ENCODE results near the gene CCDC141.

CCDC141 gene

DNA sequence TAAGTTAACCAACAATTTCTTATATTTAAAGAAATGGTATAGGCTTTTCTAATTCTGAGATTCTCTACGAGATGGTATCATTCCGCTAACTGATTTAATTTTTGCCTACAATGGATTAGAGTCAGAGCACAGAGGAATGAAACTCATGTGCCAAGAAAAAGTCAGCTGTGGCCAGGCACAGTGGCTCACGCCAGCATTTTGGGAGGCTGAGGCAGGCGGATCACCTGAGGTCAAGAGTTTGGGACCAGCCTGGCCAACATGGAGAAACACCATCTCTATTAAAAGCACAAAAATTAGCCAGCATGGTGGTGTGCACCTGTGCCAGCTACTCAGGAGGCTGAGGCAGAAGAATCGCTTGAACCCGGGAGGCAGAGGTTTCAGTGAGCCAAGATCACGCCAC lies 225.8 kb downstream of the CCDC141 start:
- DNase-seq, result no peak

DNA sequence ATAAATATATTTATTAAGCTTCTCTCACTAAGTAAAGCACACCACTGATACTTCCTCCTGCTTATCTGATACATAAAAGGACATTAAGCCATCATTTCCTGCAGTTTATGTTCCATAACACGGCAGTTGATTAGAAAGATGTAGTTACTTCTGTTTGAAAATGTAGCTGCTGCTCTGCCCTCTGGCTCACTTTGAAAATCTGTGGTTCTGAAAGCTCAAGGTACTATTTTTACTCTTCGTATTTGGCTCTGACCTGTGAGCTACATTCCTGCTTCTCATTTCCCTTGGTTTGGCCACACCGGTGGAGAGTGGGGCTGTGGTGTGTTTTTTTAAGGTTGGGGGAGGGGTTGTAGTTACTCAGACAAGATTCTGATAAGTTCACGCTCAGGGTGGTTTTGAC lies 229.9 kb downstream of the CCDC141 start:
- no peak for DNase-seq

DNA sequence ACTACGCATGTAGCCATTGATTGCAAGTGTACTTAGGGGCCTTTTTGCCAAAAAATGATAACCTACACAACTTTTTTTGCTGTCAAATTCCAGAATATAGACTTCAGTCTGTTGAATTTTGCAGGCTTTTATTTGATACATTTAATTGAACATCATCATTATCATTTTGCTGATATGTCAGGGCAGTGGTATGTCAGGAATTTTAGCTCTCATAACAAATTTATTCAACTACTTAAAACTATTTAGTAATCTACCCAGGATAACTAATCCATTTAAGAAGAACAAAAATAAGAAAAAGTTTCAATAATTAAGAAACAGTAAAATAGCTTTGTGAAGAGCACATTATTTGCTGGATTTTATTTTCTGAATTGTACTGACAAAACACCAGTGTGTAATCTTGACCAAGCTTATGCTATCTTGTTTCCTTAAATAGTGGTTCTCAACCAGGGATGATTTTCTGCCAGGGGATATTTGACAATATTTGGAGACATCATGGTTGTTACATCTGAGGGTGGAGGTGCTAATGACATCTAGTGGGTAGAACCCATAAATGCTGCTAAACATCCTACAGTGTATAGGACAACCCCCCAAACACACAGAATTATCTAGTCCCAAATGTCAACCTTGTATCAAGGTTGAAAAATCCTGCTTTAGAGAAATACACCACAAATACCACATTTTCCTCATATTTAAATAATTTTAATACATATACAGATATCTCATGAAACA lies 230.6 kb downstream of the CCDC141 start:
- DNase-seq, result no peak

DNA sequence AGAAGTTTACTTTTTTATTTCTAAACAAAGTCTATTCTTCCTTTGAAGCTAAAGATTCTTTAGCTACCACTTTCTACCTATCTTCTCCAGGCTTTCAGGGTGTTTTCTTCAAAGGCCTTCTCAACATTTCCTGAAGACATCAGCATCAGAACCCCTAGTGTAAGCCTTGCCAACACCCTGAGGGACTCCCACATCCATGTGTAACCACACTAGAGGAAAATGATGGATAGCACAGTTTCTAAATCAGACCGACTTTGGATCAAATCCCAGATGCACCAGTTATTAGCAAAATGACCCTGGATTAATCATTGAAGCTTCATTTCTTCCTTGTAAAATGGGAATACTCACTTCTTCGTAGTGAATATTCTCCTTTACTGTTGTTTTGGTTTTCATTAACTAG lies 238.0 kb downstream of the CCDC141 start:
- no peak for DNase-seq

DNA sequence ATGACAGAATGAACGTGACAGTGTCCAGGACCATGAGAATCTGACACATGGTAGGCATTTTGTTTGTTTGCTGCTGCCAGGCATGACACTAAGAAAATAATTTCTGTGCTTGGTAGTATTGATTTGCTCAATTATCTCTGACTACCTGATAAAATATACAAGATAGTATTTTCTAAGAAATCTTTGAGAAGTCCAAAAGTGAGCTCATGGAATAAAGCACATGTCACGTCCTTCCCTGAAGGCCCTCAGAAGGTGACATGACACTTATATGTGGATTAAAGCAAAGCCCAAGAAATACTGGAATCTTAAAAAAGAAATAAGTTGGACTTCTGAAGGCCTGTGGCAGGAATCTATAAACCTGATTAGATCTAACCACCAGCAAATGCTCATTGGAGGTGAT lies 238.9 kb downstream of the CCDC141 start:
- no peak for DNase-seq

DNA sequence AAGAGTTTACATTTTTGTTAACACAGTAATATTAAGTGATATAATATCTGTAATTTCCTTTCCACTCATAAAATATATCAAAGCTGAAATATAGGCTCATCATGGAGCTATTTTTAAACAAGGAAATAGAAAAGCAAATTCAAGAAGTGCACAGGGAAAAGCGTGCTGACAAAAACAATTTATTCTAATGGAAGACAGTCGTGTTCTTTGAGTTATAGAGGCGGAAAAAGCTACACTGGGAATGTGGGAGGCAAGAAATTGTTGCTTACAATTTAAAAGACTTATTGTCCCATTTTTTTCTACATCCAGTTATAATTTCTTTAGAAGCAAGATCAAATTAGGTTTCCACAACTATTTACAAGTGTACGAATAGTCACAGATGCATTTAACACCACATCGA lies 239.5 kb downstream of the CCDC141 start:
- no peak for DNase-seq

DNA sequence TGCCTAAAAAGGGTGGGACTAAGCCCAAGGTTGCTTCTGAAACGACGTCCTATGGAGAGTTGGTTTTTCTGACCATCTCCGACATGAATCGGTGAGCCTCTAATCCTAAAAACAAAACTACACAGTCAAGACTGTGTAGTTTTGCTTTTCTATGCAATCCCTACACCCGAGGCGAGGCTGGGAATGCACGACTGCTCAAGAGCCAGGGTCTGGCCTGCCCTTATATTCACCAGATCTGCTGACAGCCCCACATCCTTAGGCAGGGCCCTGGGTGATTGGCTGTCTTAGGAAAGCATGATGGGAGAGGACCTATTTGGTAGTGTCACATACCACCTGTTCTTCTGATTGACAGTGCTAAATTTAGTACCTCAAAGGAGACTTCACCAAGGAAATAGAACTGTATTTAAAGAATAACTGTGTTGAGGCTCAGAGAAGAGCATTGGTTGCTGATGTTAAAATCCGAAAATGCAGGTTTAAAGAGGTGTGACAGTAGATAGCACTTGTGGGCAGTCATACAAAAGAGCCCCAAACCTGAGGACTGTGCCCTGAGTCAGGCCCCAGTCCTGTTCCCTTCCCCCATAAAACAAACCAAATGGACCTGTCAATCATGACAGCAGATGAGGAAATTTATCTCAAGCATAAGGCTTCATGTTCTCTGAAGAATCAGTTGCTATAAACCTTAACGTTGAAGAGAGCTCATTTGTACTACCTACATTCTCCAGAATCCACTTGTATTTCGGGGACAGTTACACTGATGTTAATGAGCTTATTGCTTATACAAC lies 242.5 kb downstream of the CCDC141 start, which contains the start of gene TTN:
Gene TTN (minus strand): TSS at position 197 of the 782 bp plus-strand sequence. CDS start 2,781 bp downstream, outside the sequence.
- DNase-seq, result no peak

DNA sequence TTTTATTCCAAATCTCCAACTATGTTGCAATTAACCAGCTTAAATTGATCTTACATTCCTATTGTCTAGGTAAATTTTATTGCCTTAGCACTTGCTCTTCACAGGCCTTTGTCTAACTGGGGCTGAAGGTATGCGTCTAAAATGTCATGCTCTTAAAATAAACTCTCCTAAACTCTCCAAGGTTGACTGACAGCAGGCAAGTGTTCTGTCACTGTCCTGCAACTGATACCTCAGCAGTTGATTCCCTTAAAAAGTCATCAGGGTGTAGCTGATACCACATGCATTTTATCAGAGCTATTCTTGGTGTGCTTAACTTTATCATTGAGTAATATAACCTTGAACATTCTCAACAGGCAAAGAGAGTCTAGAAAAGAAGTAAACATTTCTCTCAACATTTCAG lies 243.4 kb downstream of the CCDC141 start:
- no peak for DNase-seq

DNA sequence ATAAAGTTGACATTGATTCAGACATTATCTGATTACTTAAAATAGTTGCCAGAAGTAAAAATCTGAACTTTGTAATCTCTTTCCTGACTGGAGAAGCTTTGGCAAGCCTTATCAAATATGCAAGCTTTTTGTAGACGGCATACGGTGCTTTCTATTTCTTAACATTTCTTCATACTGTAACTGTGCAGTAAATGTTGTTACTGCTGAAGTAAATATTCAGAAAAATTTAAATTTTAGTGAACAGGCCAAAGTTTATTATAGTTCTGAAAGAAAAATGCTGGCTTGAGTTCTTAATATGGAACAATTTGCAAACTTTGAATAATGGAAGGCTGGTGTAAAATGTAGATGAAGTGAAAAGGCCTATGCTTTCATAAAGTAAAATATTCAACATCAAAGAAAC lies 244.5 kb downstream of the CCDC141 start:
- no peak for DNase-seq

DNA sequence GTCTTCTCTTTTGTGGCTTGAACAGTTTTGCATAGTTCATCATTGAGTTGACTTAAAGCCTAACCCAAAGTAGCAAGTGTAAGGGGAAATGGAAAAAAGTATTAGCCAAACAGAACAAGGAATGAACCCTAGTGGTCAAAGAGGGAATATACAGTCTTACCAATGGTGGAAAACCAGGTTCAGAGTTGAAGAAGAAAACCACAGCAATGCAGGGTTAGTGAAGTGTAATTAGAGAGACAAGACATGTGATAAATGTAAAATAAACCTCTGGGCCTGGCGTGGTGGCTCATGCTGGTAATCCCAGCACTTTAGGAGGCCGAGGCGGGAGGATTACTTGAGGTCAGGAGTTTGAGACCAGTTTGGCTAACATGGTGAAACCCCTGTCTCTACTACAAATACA lies 245.1 kb downstream of the CCDC141 start:
- no peak for DNase-seq

DNA sequence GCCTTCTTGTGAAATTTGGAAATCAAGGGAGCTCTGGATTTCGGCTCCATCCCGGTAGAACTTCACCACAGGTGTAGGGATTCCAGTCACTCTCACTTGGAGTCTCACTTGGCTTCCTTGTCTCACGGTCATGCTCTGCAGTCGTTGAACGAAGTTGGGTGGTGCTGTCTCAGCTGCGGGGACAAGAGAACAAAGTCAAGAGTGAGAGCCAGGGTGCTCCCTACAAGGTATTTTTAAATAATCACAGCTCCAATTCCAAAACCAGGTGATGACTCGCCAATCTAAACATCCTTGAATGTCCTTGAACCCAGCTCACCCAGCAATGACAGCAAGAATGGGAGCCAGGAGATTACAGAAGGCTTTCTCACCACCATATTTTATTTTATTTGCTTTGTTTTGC lies 249.4 kb downstream of the CCDC141 start:
- no peak for DNase-seq

DNA sequence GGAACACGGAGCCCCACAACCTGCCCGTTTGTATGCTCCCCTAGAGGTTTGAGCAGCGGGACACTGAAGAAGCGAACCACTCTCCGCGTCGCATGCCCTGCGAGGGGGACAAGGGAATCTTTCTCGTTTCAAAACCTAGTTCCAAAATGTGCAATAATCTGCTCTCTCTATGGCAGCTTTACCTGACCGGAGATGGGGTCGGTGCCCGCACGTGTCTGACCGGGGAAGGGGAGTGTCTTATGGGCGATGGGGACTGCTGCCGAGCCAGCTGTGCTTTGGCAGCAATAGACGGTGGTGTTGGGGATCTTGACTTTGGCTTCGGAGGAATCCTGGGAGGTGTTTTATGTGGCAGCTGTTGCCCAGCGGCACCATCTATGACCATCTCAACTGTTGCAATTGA lies 250.6 kb downstream of the CCDC141 start:
- no peak for DNase-seq

DNA sequence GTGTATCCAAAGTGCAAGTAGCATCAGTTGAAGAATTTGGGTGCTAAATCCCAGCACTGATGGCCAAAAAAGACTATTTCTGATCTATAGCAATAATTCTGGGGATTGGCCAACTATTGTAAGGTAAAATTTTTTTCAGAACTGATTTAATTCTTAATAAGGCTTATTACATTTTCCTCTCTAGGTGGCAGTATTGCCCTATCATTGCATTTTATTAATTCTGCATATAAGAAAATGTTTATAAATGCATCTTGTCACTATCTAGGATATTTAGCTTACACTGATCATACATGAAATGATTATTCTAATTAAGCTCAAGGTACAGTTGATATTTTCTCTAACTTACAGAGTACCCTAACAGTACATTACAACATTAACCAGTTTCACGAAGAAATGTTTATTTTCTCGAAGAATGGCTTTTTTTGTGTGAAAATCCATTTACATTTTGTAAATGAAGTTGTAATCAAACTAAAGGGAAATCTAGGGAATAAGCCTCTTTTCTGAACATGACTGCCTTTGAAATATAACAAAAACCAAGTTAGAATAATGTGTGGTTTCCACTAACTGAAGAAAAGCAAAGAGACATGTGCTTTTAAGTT lies 253.8 kb downstream of the CCDC141 start:
- DNase-seq, result no peak

DNA sequence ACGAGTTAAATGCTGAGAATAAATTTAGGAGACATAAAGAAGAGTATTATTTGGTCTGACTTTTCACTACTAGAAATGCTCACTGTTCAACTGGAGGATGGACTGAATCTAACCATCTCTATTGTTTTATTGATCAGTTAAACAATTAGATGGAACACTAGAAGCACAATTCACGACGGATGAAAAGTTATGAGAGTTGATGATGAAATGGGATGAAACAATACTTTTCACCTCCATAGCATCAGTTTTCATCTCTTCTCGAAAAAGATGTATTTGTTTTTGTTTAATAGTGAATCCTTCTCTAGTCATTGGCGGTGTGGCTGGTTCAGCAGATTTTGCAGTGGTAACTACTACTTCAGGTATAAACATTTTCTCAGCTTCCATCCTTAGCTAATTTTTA lies 262.0 kb downstream of the CCDC141 start:
- DNase-seq, result no peak

DNA sequence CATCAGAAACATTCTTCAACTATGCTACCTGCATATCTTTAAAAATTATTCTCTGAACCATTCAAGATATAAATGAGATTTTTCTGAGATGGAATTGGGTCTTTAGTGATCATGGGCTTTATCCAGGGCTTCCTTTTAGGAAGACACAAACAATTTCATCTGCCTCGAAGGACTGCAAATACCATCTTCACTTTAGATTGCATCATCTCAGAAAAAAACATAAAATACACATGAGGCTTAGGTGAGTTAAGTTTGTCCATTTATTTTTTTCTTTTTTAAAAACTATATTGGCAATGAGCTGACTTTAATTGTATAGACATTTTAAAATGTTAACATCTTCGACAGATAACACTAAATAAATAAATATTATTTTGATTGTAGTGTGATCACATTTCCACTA lies 262.8 kb downstream of the CCDC141 start:
- DNase-seq, result no peak

DNA sequence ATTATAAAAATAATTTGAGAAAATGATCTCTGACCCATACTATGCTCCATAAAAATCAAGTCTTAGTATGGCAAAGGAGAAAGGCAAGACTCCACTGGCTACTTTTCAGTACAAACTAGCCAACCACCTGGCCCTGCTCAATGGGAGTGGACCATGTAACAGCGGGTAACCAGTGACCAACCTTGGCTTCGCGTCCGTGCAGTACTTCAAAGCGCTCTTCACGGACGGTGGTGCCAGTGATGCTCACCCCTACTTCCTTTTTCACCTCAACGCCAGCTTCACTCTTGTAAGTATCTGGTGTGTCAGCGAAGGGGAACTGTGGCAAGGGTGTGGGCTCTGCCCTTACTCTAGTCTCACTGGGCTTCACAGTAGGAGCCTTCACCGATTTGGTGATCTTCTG lies 266.0 kb downstream of the CCDC141 start:
- DNase-seq, result no peak

DNA sequence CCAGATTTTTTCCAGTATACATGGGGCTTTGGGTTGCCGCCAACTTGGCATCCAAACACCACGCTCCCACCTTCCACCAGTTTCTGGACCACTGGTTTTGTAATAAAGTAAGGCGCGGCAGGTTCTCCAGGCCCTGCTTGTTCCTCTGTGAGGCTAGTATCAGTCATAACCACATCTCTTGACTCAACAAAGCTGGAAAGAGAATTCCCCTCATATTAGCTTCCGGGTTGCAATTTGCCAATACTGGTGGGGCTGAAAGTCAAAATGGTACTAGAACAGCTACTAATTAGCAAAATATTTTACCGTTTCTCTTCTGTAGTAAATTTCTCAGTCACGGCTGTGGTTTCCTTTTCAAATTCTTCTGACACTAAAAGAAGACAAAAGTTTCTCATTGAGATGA lies 267.7 kb downstream of the CCDC141 start:
- no peak for DNase-seq

Measured in activated CD4-positive, alpha-beta T cell treated with anti-CD3 and anti-CD28 coated beads, Interleukin-2, amount 50 U/mL, for 48 hours (primary cell).